ENCODE measurements around the gene CHAF1A.

- TF ChIP-seq YY1 (IDR thresholded peaks at IDR 0.05) (no peak), CTCF (IDR thresholded peaks at IDR 0.05; ENCODE audit: low read depth, low read length, missing input control) (peak; percentile 15), REST (IDR thresholded peaks at IDR 0.05) (no peak), GABPA (IDR thresholded peaks at IDR 0.05 in 1 of 2, conservative IDR thresholded peaks at IDR 0.05 in 1 of 2) (no peak)
Observed at GRCh38 chr19:4369888-4370260, 32.6 kb upstream of the CHAF1A start.
